GM21737 (cell line): Measurements from ENCODE around the gene PRPF40A.
A peak's percentile ranks its signal among the peaks of the same experiment; 100 is the strongest.

Source experiments
- ATAC-seq: cut with Tn5 transposase; IDR thresholded peaks from one replicate; pipeline ENCODE4 v1.9.1; 2021; ENCODE audit warnings: mild to moderate bottlenecking, moderate library complexity; ENCODE audit not compliant: unreplicated experiment

PRPF40A gene

DNA sequence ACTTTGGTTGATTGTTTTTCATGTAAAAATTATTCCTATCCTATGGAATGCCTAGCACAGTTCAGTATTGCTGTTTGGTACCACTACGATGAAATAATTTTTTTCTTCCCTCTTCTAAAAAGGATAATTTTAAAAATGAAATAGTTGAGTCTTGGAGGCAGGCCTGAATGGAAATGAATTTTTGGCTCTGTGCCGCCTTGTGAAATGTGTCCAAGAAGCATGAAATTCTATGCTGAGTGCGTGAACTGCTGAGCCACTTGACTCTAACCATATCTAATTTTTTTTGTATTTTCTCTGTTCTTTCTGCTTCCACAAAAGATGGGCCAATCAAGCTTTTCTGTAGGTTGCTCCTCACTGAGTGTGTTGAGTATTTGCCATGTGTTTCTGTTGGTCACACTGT lies 95.0 kb downstream of the PRPF40A start:
- no peak for ATAC-seq

DNA sequence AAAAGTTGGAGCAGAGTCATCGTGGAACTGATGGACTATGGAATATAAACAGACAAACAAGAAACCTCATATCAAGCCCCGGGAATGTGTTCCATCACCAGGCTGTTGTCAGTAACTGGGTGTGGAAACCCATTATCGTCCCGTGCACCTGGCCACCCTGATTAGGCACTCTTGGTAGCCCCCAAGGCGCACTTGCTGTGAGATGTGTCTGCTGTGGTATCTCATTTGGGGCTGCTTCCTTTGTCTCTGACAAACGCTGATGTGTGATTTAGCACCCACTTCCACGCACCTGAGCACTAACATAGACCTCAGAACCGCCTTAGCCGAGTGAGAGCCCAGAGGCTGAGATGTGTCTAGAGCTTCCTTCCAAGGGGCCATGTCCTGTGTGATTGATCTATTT lies 96.3 kb downstream of the PRPF40A start:
- ATAC-seq, result no peak

DNA sequence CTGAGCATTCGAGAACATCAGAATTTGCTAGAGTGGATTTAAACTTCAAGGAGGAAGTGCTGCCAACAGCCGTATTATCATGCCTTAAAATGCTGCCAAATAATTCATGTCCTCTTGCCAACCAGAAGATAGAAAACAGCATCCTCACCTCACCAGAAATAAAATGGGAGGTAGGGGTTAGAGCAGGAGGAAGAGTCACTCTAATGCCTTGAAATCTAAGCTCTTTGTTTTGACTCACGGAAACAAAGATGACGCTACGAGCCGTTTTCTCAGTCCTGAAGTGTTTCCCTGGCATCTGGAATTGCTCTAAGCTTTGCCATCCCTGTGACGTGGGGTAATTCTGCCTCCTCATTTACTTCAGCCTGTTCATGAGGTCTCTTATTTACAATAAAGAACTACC lies 97.1 kb downstream of the PRPF40A start:
- ATAC-seq, result no peak

DNA sequence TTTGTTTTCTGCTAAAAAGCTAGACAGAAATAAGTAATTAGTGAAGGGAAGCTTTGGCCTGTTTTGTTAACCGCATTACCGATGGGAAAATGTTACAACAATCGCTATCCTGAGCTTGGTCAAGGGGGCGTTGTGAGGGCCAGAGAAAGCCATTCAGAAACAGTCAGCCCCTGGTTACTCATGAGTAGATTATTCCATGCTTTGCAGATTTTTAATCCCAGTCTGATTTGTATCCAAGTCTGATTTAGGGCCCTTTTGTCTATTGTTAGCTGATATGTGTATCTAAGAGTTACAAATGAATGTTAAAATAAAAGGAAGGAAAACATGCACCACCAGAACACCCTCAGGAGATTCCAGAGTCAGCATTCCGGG lies 99.1 kb downstream of the PRPF40A start:
- ATAC-seq, result no peak

DNA sequence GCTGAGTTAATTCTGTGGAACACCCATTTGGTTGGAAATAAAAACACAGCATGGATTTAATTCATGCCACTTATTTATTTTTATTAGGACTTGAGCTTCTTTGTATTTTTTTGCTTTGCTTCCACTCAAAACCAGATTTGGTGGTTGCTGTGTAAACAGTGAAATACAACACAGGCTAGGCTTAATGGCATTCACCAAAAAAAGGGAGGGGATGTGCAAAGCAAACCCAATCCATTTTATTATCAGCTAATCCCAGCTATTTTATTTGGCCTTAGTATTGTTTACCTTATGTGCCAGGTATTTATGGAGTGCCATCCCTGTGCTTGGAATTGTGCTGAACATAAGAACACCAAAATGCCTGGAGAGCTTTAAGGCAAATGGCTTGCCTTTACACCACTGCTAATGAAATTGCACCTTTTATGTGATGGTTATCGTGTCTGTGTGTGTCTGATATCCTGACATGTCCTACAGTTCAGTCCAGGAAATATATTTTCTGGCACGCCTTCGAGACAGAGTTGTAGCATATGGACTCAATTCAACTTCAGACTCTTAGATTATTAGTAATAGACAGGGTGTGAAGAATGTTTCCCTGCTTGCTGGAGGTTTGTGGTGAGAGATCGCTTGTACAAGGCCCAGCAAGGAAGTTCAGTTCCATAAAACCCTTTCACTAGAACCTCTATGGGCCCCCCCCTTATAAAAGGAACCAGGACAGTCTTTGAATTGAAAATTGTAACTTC lies 99.6 kb downstream of the PRPF40A start:
- ATAC-seq, result no peak

DNA sequence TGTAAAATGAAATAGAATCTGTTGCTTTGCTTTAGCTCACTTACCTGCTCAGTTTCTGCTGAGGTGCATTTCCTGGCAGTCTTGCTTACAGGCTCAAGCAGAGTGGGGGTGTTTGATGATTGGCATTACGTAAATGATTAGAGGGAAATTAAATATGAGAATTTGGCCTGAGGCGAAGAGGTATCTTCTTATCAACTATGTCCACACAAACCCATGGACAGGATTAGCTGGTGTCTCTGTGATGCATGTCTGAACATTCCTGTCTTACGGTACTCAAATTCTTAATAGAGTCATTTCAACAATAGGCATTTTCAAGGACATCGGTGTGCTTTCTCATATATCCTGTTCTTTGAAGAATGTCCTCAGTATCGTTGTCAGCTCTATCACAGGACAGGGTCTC lies 102.1 kb downstream of the PRPF40A start:
- ATAC-seq, result no peak

DNA sequence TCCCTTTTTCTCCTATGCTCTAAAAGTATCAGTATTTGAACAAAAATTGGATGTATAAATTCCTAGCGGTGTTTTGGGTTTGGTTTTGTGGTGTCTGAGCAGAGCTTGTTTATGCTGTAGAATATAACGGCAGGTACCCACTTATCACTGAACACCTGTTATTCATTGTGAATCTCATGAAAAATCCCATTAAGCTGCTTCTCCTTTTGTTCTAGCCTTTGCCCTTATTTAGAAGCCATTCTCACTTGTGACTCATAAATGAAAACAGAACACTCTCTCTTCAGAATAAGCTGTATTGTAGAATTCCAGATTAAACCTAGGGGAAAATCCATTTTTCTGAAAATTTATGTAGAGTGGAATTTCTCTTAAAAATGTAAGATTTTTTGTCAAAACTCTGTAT lies 104.0 kb downstream of the PRPF40A start:
- ATAC-seq, result no peak

DNA sequence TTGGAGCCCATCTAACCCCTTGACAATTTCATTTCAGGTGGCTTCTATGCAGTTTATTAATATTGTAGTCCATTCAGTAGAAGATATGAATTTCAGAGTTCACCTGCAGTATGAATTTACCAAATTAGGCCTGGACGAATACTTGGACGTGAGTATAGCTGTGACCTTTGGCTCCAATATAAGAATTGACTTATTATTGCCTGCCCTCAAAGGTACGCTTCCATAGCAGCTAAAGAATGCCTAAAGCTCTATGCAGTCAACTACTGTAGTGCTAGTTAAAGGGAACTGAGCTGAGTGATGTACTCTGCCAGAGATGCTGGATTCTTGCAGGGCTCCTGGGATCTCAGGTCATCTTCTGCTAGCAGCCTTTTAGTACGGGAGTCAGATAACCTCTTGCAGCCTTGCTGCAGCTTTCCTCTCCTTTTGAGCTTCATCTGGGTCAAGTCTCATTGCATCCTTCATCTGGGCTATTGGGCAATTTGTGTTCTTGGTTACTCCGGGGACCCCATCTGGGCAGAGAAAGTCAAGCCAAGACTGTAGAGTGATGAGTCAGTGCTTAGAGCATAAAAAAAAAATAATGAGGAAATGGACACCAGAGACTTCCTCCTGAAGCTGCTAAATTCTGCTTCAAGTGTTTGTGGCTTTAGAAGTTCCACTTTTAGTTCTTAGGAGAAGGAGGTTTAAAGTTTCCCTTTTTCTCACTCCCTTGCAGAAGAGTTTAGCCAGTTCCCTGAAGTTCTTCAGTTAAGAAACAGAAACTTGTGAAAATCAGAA lies 105.6 kb downstream of the PRPF40A start:
- ATAC-seq, result peak; percentile 78

DNA sequence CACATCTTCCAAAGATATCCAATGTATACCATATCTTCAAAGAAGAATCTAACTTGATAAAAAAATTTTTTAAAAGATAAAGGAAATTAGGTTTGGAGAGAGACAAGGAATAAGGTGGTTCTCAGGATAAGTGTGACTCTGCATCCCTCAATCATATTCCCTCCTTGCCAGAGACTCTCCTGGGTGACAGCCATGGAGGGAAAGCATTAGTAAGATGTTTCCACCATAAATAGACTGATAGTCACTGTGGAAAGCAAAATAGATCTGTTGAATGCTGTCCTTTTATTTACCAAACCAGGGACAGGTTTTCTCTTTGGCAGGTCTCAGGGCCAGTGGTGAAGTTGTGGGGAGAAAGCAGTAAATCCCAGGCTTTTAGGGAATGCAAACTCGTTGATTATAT lies 107.6 kb downstream of the PRPF40A start:
- ATAC-seq, result no peak

DNA sequence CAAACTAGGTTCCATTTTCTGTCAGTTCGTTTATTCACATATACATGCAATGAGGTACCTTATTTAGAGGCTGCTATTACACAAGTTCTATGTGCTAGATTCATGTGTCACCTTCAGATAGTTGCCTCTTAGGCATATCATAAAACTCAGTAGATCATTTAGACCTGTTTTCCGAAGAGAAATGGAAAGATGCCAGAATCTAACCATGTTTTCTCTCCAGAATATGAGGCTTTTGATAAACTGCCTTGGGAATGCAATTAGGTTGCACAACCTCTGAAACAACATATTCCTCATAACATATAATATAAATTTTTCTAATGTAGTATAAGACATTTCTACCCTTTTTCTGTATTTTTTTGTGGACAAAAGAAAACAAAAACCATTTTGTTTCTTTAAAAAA lies 108.1 kb downstream of the PRPF40A start:
- ATAC-seq, result no peak

DNA sequence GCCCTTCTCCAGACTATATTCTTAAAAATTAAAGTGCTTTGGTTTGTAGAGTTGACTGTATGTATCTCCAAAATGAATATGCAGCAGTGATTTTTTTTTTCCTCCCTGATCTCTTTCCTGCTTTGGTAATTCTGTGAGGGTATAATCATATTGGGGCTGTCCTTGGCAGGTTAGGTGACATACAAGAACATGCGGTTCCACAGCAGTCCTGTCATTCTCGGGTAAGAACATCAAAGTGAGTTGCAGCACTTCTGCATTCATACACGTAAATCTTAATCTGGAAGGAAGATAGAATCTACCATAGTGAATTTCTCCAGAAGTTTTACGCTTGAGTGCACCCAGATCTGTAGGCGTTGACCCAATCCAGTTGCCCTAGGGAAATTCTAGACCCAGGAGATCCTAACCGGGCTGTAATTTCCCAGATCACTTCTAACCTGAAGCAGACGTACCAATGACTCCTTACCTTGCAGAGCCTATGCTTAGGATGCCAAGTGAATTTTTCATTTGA lies 109.4 kb downstream of the PRPF40A start:
- no peak for ATAC-seq

DNA sequence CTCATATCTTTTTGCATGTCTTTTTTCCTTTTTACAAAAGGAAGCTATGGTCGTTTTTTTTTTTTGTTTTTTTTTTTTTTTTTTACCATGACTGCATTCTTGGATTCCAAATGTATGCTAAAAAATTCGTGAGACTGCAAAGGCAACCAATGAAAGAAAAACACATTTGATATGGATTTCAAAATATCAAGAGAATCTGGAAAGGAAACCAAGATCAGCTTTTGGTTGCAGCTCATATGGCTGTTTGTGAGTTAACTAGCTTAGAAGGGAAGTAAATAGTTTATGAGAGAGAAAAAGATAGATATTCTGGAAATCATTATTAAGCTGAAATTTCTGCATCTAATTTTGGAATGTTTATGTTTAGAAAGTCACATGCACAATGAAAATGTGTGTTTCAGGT lies 110.3 kb downstream of the PRPF40A start:
- no peak for ATAC-seq

DNA sequence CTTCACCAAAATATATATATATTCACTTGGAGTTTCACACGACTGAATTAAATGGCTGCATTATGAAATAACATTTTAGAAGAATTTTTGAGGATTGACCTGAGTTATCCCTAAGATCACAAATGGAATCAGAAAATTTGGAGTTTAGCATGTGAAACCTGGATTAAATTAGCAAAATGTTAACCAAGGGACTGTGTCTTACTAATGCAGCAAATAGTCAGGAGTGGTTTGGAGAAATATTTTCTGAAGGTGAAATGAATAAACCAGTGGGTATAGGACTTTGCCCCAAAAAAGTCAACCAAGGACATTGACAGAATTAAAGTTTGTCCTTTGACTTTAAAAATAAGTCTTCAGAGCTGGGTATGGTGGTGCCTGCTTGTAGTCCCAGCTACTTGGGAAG lies 111.2 kb downstream of the PRPF40A start:
- ATAC-seq, result no peak

DNA sequence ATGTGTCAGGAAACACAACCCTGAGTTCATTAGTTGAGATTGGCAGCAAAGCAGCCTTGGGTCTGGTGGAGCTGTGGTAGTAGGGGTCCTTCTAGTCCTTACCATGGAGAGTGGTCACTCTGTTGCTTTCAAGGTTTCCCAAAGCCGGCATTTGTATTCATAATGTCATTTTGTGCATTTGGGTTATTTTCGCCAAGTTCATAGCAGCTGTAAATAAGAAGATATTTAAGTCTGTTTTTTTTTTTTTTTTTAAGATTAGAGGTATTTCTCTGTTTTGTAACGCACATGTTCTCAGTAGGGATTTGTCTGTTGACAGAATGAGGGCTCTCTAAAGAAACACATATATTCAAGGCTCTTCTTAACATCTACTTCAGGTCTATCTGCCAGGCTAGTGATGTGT lies 114.1 kb downstream of the PRPF40A start:
- ATAC-seq, result no peak

DNA sequence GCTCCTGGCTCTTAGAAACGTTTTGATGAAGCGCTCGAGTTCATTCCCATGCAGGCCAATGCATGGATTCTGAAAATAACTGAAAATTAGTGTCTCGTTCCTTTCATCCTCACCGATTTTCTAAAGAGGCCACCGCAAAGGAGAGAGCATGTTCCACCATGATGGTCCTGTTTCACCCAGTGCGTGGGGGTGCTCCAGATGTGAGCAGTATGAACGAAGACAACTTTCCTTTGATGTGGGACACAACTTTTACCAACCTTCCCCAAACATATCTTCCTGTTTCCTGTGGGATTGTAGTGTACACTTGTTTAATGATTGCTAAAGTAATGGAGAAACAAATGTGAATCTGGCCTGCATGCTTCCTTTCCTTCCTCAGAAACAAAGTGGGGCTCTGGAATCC lies 114.5 kb downstream of the PRPF40A start:
- ATAC-seq, result no peak
